Nephron progenitor cell (in vitro differentiated cells): ENCODE data around the gene MTFMT.

ENCODE experiments used
- DNase-seq: peaks from one replicate; pipeline ENCODE4 v3.0.0; 2021
- H3K27ac Mint-ChIP-seq: 2 replicates; pipeline ENCODE4 v1.8.0; 2021; ENCODE audit warnings: mild to moderate bottlenecking, moderate library complexity, mixed read lengths
- H3K27me3 Mint-ChIP-seq: 2 replicates; pipeline ENCODE4 v1.8.0; 2021; ENCODE audit warnings: mild to moderate bottlenecking, low read depth, mixed read lengths; ENCODE audit not compliant: poor library complexity
- H3K36me3 Mint-ChIP-seq: 2 replicates; pipeline ENCODE4 v1.8.0; 2021; ENCODE audit warnings: low read depth, mixed read lengths
- H3K4me1 Mint-ChIP-seq: 2 replicates; pipeline ENCODE4 v1.8.0; 2021; ENCODE audit warnings: mixed read lengths
- H3K4me3 Mint-ChIP-seq: 2 replicates; pipeline ENCODE4 v1.8.0; 2021; ENCODE audit warnings: mild to moderate bottlenecking, moderate library complexity, mixed read lengths
- H3K9me3 Mint-ChIP-seq: 2 replicates; pipeline ENCODE4 v1.8.0; 2021; ENCODE audit warnings: mild to moderate bottlenecking, moderate library complexity, mixed read lengths
- TF ChIP-seq, protein P1 (sequence below): fragments of 200-600 bp; sonication (generic); IDR thresholded peaks from 2 replicates; pipeline ENCODE4 v1.5.0; 2021; ENCODE audit warnings: antibody characterized with exemption

The MTFMT gene

DNA sequence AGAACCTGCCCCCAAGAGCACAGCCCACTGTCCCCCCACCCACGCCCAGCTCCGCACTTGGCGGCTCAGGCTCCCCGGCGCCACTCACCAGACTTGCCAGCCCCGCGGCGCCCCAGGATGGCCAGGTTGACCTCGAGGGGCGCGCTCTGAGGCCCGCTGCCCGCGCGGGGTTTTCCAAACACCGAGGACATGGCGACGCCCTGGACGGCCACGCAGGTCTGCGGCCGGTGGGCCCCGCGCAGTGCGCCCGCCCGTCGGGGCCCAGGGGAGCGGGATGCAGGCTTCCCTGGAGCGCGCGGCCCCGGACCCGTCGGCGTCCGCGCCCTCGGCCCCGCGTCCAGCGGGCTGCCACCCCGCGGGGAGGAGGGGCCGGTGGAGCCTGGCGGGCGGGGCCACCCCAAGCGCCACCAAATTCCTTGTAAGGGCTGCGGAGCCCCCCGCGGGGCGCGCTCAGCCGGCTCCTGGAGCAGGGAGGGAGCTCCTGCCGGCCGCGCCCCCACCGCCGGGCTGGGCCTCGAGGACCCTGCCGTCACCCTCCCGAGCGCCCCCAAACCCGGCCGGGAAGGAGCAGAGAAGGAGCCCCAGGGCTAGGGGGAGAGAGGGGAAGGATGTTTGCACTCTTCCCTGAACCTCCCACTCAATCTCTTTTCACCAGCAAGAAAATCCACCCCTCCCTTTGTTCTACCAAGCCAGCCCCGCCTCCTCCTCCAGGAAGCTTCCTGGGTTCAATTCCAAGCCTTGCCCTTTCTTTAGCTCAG lies 38.4 kb upstream of the MTFMT start, which contains the start of gene RASL12:
RASL12 (minus strand) TSS at position 347 of the 758 bp plus-strand sequence; CDS start at position 191, 156 bp downstream.
- DNase-seq = peak; percentile 75
- Mint-ChIP-seq H3K4me1 (peaks cover 80% of the 10 kb centered on the region), H3K4me3 (peak within 1 kb of the TSS; percentile 88)

DNA sequence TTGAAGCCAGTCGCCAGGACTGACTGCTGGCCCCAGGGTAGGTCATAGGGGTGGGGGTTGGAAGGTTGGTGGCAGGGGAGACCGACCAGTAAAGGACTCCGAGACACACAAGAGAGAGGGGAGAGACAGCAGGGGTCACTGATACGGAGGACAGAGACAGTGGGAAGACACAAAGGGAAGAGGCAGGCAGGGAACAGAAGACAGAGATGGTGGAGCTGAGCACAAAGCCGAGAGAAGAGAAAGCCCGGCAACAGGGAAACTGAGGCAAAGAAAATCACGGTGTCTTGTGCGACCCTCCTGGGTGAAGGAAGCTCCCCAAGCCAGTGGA lies 37.8 kb upstream of the MTFMT start:
- H3K27me3 Mint-ChIP-seq = peaks cover 11% of the 10 kb centered on the region
- H3K36me3 Mint-ChIP-seq = peaks cover 4% of the 10 kb centered on the region
- H3K27ac Mint-ChIP-seq = no peak overlapping the region

More for the DNA sequence above, 38.4 kb upstream of the MTFMT start, which contains the start of gene RASL12:
- TF ChIP-seq, protein P1, sequence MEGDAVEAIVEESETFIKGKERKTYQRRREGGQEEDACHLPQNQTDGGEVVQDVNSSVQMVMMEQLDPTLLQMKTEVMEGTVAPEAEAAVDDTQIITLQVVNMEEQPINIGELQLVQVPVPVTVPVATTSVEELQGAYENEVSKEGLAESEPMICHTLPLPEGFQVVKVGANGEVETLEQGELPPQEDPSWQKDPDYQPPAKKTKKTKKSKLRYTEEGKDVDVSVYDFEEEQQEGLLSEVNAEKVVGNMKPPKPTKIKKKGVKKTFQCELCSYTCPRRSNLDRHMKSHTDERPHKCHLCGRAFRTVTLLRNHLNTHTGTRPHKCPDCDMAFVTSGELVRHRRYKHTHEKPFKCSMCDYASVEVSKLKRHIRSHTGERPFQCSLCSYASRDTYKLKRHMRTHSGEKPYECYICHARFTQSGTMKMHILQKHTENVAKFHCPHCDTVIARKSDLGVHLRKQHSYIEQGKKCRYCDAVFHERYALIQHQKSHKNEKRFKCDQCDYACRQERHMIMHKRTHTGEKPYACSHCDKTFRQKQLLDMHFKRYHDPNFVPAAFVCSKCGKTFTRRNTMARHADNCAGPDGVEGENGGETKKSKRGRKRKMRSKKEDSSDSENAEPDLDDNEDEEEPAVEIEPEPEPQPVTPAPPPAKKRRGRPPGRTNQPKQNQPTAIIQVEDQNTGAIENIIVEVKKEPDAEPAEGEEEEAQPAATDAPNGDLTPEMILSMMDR = no peak
- H3K36me3 Mint-ChIP-seq = no peaks in the 10 kb centered on the region
- H3K27ac Mint-ChIP-seq = peak within 1 kb of the TSS; percentile 21
- peaks cover 10% of the 10 kb centered on the region for H3K27me3 Mint-ChIP-seq
- peaks cover 1% of the 10 kb centered on the region for H3K9me3 Mint-ChIP-seq

DNA sequence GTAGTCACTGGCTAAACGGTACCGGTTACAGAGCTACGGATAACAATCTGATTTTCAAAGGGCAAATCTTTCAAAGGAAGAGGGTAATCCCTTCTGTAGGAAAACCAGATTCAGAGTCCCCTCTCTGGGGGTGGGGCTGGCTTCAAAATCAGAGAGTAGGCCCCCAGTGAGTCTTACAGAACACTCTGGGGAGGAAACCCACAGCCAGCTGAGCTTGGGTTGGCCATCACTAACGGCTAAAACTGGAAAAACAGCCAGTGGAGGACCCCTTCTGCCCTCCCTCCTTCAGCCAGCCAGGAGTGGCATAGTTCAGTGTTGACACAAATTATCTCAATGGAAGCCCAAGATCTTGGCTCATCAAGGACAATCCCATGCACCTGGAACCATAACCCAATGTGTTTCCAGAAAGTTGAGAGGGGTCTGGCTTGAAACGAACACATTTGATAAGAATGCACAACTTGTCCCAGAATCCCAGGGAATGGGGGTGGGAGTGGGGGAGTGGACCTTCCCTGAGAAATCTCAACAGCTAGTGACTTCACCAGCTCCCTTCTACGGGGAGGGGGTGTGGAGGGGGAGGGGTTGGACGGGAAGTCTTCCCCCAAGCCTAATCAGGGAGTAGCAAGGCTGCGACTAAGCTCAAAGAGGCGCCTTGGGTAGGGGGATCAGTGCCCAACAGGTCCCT lies 37.3 kb upstream of the MTFMT start:
- Mint-ChIP-seq H3K36me3 (peaks cover 7% of the 10 kb centered on the region), H3K27me3 (peaks cover 11% of the 10 kb centered on the region), H3K27ac (no peak overlapping the region), H3K4me3 (peak overlapping the region; percentile 88), H3K9me3 (no peaks in the 10 kb centered on the region), H3K4me1 (peaks cover 81% of the 10 kb centered on the region)
- peak; percentile 41 for DNase-seq
- TF ChIP-seq, protein P1 = no peak

More for the DNA sequence above, 37.8 kb upstream of the MTFMT start:
- H3K4me1 Mint-ChIP-seq = peaks cover 85% of the 10 kb centered on the region
- TF ChIP-seq, protein P1 = no peak
- no peaks in the 10 kb centered on the region for H3K9me3 Mint-ChIP-seq
- DNase-seq = no peak
- peak overlapping the region; percentile 88 for H3K4me3 Mint-ChIP-seq

DNA sequence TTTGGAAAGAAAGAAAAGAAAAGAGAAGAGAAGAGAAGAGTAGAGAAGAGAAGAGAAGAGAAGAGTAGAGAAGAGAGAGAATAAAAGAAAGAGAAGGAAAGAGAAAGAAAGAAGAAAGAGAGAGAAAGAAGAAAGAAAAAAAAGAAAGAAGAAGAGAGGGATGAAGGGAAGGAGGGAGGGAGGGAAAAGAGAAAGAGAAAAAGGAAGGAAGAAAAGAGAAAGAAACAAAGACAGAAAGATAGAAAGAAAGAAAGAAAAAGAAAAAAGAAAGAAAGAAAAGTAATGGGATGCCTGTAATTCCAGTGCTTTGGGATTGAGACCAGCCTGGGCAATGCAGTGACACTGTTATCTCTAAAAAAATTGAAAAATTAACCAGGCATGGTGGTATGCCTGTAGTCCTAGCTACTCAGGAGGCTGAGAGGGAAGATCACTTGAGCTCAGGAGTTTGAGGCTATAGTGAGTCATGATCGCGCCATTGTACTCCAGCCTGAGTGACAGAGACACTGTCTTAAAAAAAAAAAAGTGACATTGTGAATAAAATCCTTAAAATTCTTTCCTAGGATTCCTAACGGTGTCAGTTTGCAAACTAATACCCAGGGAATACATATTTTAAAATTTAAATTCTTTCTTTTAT lies 36.7 kb upstream of the MTFMT start:
- TF ChIP-seq, protein P1 = no peak
- H3K27me3 Mint-ChIP-seq = peaks cover 11% of the 10 kb centered on the region
- no peaks in the 10 kb centered on the region for H3K9me3 Mint-ChIP-seq
- peak overlapping the region; percentile 88 for H3K4me3 Mint-ChIP-seq
- peaks cover 13% of the 10 kb centered on the region for H3K36me3 Mint-ChIP-seq
- H3K4me1 Mint-ChIP-seq = peaks cover 74% of the 10 kb centered on the region
- no peak for DNase-seq
- H3K27ac Mint-ChIP-seq = no peak overlapping the region

DNA sequence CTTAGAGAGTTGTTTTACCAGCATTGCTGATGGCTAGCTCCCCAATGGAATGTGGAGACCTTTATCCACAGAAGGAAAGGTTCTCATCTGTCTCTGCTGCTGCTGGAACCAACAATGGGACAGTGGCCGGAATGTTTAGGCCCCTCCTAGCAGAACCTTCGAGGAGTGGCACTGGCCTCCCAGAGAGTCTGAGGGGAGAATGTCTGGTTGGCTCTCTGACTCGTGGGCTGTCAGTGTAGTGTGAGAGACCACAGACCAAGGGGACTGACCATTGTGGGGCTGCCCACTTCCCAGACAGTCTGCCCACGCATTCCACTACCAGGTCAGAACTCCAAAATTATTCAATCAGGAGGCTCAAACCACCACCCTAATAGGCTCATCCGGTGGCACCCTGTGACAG lies 33.3 kb upstream of the MTFMT start:
- Mint-ChIP-seq H3K27me3 (peaks cover 3% of the 10 kb centered on the region), H3K36me3 (peaks cover 27% of the 10 kb centered on the region), H3K9me3 (no peaks in the 10 kb centered on the region), H3K4me1 (peaks cover 50% of the 10 kb centered on the region), H3K27ac (peak overlapping the region; percentile 3), H3K4me3 (no peak overlapping the region)
- DNase-seq = no peak
- TF ChIP-seq, protein P1 = no peak
